Epithelial cell of prostate (primary cell): Measurements from ENCODE around the gene GPAT3.

Experiments
- DNase-seq: peaks from one replicate; pipeline ENCODE4 v3.0.0-alpha.2; 2011; ENCODE audit warnings: low read depth, low spot score
- H3K27ac ChIP-seq: fragments of 450-650 bp; 2 replicates; pipeline ENCODE4 v1.5.1; 2017; ENCODE audit warnings: mild to moderate bottlenecking

Gene GPAT3

GRCh38 chr4:83631066-83631465, 95.2 kb downstream of the GPAT3 start:
- DNase-seq = no peak
- no peak overlapping the region for H3K27ac ChIP-seq

GRCh38 chr4:83636930-83637329, 101.0 kb downstream of the GPAT3 start:
- DNase-seq = no peak
- no peak overlapping the region for H3K27ac ChIP-seq

GRCh38 chr4:83639849-83640493, 104.1 kb downstream of the GPAT3 start:
- H3K27ac ChIP-seq = no peak overlapping the region
- no peak for DNase-seq

GRCh38 chr4:83643036-83643435, 107.1 kb downstream of the GPAT3 start:
- DNase-seq = no peak
- H3K27ac ChIP-seq = no peak overlapping the region

- DNase-seq = no peak
- no peak overlapping the region for H3K27ac ChIP-seq
Measured at GRCh38 chr4:83644677-83645659, 109.1 kb downstream of the GPAT3 start.

- H3K27ac ChIP-seq = no peak overlapping the region
- DNase-seq = no peak
Measured at GRCh38 chr4:83646538-83647239, 110.8 kb downstream of the GPAT3 start.

GRCh38 chr4:83651846-83652245, 115.9 kb downstream of the GPAT3 start:
- H3K27ac ChIP-seq = no peak overlapping the region
- DNase-seq = no peak
